ENCODE measurements around the gene ATP8A2. TPM values are rescaled to one million over a fixed set of nuclear protein-coding genes. Genes with fewer than 3 reads are reported as not detected.

The ATP8A2 gene
- total RNA-seq, 1 experiment from 2014 or later = not detected

DNA sequence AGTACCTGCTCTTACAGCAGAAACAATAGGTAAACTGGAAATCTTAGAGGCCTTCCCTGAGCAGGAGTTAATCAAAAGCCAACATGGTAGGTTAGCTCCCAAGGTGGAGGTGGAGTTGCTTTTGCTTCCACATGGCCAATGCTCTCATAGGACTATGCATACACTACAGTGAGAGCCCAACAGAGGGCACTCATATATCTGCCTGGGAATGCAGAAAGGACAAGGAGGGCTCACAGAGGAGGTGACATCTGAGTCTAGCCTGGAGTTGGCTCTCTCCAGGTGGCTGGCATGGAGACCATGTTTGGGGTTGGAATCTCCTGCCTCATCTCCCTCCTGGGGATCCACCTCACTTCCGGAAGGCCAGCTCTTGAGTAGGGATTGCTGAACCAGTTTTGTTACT, 34.6 kb downstream of the ATP8A2 start:
- H3K9me3 ChIP-seq (ENCODE audit: insufficient read depth, low read depth) = no peaks in the 10 kb centered on the region
- no peak overlapping the region for H3K4me3 ChIP-seq
- CTCF ChIA-PET = no interaction called here
- no peaks in the 10 kb centered on the region for H3K36me3 ChIP-seq (ENCODE audit: low read depth)
- peaks cover 72% of the 10 kb centered on the region for H3K27me3 ChIP-seq (ENCODE audit: insufficient read depth, low read depth)
- POLR2A ChIA-PET (ENCODE audit: unreplicated experiment) = no interaction called here
- no peak overlapping the region for H3K4me2 ChIP-seq
- H4K20me1 ChIP-seq (ENCODE audit: insufficient read depth) = no peaks in the 10 kb centered on the region
- no peak overlapping the region for H2AFZ ChIP-seq
- BruUV-seq (replicated peaks) = no TSS peak
- DNase-seq = no peak
- TF ChIP-seq EZH2 (IDR thresholded peaks at IDR 0.05; ENCODE audit: low read depth) = no peak
- TF ChIP-seq, protein P1, sequence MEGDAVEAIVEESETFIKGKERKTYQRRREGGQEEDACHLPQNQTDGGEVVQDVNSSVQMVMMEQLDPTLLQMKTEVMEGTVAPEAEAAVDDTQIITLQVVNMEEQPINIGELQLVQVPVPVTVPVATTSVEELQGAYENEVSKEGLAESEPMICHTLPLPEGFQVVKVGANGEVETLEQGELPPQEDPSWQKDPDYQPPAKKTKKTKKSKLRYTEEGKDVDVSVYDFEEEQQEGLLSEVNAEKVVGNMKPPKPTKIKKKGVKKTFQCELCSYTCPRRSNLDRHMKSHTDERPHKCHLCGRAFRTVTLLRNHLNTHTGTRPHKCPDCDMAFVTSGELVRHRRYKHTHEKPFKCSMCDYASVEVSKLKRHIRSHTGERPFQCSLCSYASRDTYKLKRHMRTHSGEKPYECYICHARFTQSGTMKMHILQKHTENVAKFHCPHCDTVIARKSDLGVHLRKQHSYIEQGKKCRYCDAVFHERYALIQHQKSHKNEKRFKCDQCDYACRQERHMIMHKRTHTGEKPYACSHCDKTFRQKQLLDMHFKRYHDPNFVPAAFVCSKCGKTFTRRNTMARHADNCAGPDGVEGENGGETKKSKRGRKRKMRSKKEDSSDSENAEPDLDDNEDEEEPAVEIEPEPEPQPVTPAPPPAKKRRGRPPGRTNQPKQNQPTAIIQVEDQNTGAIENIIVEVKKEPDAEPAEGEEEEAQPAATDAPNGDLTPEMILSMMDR (conservative IDR thresholded peaks at IDR 0.05) = no peak
- H3K27ac ChIP-seq = no peak overlapping the region
- H3K79me2 ChIP-seq (ENCODE audit: low read depth) = no peaks in the 10 kb centered on the region
- no peaks in the 10 kb centered on the region for H3F3A ChIP-seq (ENCODE audit: insufficient read depth, low read depth)
- intact Hi-C loops (cut with micrococcal nuclease; ENCODE audit: unreplicated experiment) = no loop called here
- H3K9me2 ChIP-seq (ENCODE audit: insufficient read depth) = no peaks in the 10 kb centered on the region
- H3K4me1 ChIP-seq (replicated peaks; ENCODE audit: insufficient read depth) = no peaks in the 10 kb centered on the region

DNA sequence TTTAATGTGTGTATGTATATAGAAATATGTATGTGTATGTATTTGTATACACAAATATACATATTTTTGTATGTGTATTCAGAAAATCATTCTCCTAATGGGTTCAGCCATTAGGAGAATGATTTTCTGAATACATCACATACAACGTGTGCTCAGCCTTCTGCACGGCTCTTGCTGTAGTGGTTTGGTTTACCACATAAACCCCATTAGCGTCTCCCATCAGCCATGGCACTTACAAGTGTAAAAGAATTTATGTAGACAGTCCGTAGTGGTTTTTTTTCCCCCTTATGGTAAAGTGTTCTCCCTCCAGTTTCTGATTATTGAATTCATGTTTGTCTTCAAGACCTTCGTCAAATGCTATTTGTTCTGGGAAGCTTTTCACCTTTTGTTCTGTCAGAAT, 38.2 kb downstream of the ATP8A2 start:
- no peak for DNase-seq
- ChIA-PET CTCF (no interaction called here), POLR2A (ENCODE audit: unreplicated experiment) (no interaction called here)
- Histone ChIP-seq H3K9me2 (ENCODE audit: insufficient read depth) (no peaks in the 10 kb centered on the region), H3K27ac (no peak overlapping the region), H3K4me1 (replicated peaks; ENCODE audit: insufficient read depth) (no peaks in the 10 kb centered on the region), H3K9me3 (ENCODE audit: insufficient read depth, low read depth) (no peaks in the 10 kb centered on the region), H3F3A (ENCODE audit: insufficient read depth, low read depth) (no peaks in the 10 kb centered on the region), H3K36me3 (ENCODE audit: low read depth) (no peaks in the 10 kb centered on the region), H3K79me2 (ENCODE audit: low read depth) (no peaks in the 10 kb centered on the region), H3K4me2 (no peak overlapping the region), H3K4me3 (no peak overlapping the region), H2AFZ (no peak overlapping the region), H4K20me1 (ENCODE audit: insufficient read depth) (no peaks in the 10 kb centered on the region), H3K27me3 (ENCODE audit: insufficient read depth, low read depth) (peaks cover 63% of the 10 kb centered on the region)
- BruUV-seq (replicated peaks) = no TSS peak
- intact Hi-C loops (cut with micrococcal nuclease; ENCODE audit: unreplicated experiment) = no loop called here
- TF ChIP-seq EZH2 (IDR thresholded peaks at IDR 0.05; ENCODE audit: low read depth) = no peak
- TF ChIP-seq, protein P1 (conservative IDR thresholded peaks at IDR 0.05) = no peak

DNA sequence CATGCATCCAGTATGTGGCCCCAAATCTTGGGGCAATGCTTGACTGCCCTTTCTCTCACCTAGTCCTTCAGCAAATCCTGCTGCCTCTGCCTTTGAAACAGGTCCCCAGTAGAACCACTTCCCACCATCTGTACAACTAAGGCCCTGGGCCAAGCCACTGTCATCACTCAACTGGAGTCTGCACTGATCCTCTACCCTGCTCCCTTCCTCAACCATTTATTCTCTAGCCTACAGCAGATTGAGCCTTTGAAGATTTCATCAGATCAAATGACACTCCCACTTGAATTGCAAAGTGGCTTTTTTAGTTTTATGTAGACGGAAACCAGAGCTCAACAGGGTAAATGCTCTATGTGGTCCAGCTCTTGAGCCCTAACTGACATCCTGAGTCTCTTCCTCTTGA, 43.5 kb downstream of the ATP8A2 start:
- H3K27ac ChIP-seq = no peak overlapping the region
- H3K36me3 ChIP-seq (ENCODE audit: low read depth) = no peaks in the 10 kb centered on the region
- BruUV-seq (replicated peaks) = no TSS peak
- CTCF ChIA-PET = no interaction called here
- POLR2A ChIA-PET (ENCODE audit: unreplicated experiment) = no interaction called here
- no peak overlapping the region for H2AFZ ChIP-seq
- no peaks in the 10 kb centered on the region for H3K4me1 ChIP-seq (replicated peaks; ENCODE audit: insufficient read depth)
- intact Hi-C loops (cut with micrococcal nuclease; ENCODE audit: unreplicated experiment) = no loop called here
- H3K27me3 ChIP-seq (ENCODE audit: insufficient read depth, low read depth) = peaks cover 68% of the 10 kb centered on the region
- H4K20me1 ChIP-seq (ENCODE audit: insufficient read depth) = no peaks in the 10 kb centered on the region
- no peaks in the 10 kb centered on the region for H3K9me3 ChIP-seq (ENCODE audit: insufficient read depth, low read depth)
- no peak for DNase-seq
- H3K4me3 ChIP-seq = no peak overlapping the region
- no peaks in the 10 kb centered on the region for H3K9me2 ChIP-seq (ENCODE audit: insufficient read depth)
- no peak for TF ChIP-seq EZH2 (IDR thresholded peaks at IDR 0.05; ENCODE audit: low read depth)
- TF ChIP-seq, protein P1 (conservative IDR thresholded peaks at IDR 0.05) = no peak
- H3K79me2 ChIP-seq (ENCODE audit: low read depth) = no peaks in the 10 kb centered on the region
- no peaks in the 10 kb centered on the region for H3F3A ChIP-seq (ENCODE audit: insufficient read depth, low read depth)
- no peak overlapping the region for H3K4me2 ChIP-seq
